GM12892 (cell line): ENCODE data around the gene SOX5.

Experiments used
- DNase-seq: peaks from one replicate; pipeline ENCODE4 v3.0.0; 2011; ENCODE audit not compliant: insufficient read length
- FAIRE-seq: peaks from 2 replicates; lab custom pipeline; 2011; peaks lifted over from hg19 to GRCh38; lab: Jason Lieb, UNC
- POLR2A ChIP-seq: IDR thresholded peaks from 2 replicates; pipeline ENCODE4 v1.6.1; 2011; ENCODE audit warnings: low read depth, low read length, control low read depth
- POLR2AphosphoS5 ChIP-seq: IDR thresholded peaks from 2 replicates; pipeline ENCODE4 v1.6.1; 2011; ENCODE audit warnings: low read depth, low read length, control low read depth
- TAF1 ChIP-seq: IDR thresholded peaks from 2 replicates; pipeline ENCODE4 v1.6.1; 2011; ENCODE audit warnings: low read depth, mild to moderate bottlenecking, control low read depth, low read length, borderline replicate concordance

Gene SOX5

GRCh38 chr12:23634344-23634743 lies 315.1 kb downstream of the SOX5 start:
- no peak for TF ChIP-seq POLR2A
- TF ChIP-seq TAF1, result no peak
- no peak for TF ChIP-seq POLR2AphosphoS5
- FAIRE-seq (no peak), DNase-seq (no peak)

- DNase-seq, result no peak
- no peak for FAIRE-seq
- no peak for TF ChIP-seq POLR2A
- TF ChIP-seq POLR2AphosphoS5, result no peak
- TF ChIP-seq TAF1, result no peak
These were observed 317.6 kb downstream of the SOX5 start for GRCh38 chr12:23631786-23632377.

GRCh38 chr12:23630524-23630923 lies 318.9 kb downstream of the SOX5 start:
- TF ChIP-seq POLR2A, result no peak
- TF ChIP-seq POLR2AphosphoS5, result no peak
- TF ChIP-seq TAF1, result no peak
- FAIRE-seq, result no peak

GRCh38 chr12:23628806-23629205 lies 320.7 kb downstream of the SOX5 start:
- TF ChIP-seq TAF1, result no peak
- no peak for TF ChIP-seq POLR2AphosphoS5
- no peak for TF ChIP-seq POLR2A
- no peak for FAIRE-seq
- DNase-seq, result no peak

More at GRCh38 chr12:23630524-23630923, 318.9 kb downstream of the SOX5 start:
- no peak for DNase-seq

- DNase-seq (no peak), FAIRE-seq (no peak)
- TF ChIP-seq TAF1, result no peak
- TF ChIP-seq POLR2AphosphoS5, result no peak
These were observed 322.7 kb downstream of the SOX5 start for GRCh38 chr12:23626791-23627190.

- FAIRE-seq (no peak), DNase-seq (no peak)
These were observed 327.6 kb downstream of the SOX5 start for GRCh38 chr12:23621900-23622299.

GRCh38 chr12:23618718-23619117 lies 330.8 kb downstream of the SOX5 start:
- TF ChIP-seq TAF1 (no peak), POLR2A (no peak), POLR2AphosphoS5 (no peak)
- FAIRE-seq (no peak), DNase-seq (no peak)

More at GRCh38 chr12:23621900-23622299, 327.6 kb downstream of the SOX5 start:
- TF ChIP-seq TAF1 (no peak), POLR2A (no peak), POLR2AphosphoS5 (no peak)

- TF ChIP-seq POLR2A (no peak), TAF1 (no peak), POLR2AphosphoS5 (no peak)
- no peak for DNase-seq
- FAIRE-seq, result no peak
These were observed 331.7 kb downstream of the SOX5 start for GRCh38 chr12:23617749-23618148.

- DNase-seq (no peak), FAIRE-seq (no peak)
- TF ChIP-seq POLR2A, result no peak
- TF ChIP-seq POLR2AphosphoS5, result no peak
- no peak for TF ChIP-seq TAF1
These were observed 335.2 kb downstream of the SOX5 start for GRCh38 chr12:23614280-23614679.

- no peak for FAIRE-seq
- TF ChIP-seq TAF1, result no peak
- TF ChIP-seq POLR2AphosphoS5, result no peak
- TF ChIP-seq POLR2A, result no peak
- no peak for DNase-seq
These were observed 338.1 kb downstream of the SOX5 start for GRCh38 chr12:23611320-23611719.

- no peak for TF ChIP-seq POLR2AphosphoS5
- DNase-seq (no peak), FAIRE-seq (no peak)
These were observed 348.6 kb downstream of the SOX5 start for GRCh38 chr12:23600919-23601318.

- FAIRE-seq (no peak), DNase-seq (no peak)
- TF ChIP-seq POLR2AphosphoS5 (no peak), TAF1 (no peak), POLR2A (no peak)
These were observed 352.9 kb downstream of the SOX5 start for GRCh38 chr12:23596568-23596967.
